HG03469 (cell line): ENCODE data around the gene FBXW4.

Experiments
- ATAC-seq: cut with Tn5 transposase; IDR thresholded peaks from one replicate; pipeline ENCODE4 v1.9.1; 2021; ENCODE audit warnings: mild to moderate bottlenecking, moderate library complexity, moderate number of reproducible peaks; ENCODE audit not compliant: unreplicated experiment

FBXW4 gene

GRCh38 chr10:101587725-101588653 is 107.0 kb downstream of the FBXW4 start, which contains the start of the genes DPCD and POLL:
Gene DPCD (plus strand): TSS chr10:101588321. CDS start chr10:101588337, 16 bp downstream.
Gene POLL (minus strand): TSS chr10:101588257. CDS start chr10:101587360, 897 bp downstream.
- peak; percentile 83 for ATAC-seq

DNA sequence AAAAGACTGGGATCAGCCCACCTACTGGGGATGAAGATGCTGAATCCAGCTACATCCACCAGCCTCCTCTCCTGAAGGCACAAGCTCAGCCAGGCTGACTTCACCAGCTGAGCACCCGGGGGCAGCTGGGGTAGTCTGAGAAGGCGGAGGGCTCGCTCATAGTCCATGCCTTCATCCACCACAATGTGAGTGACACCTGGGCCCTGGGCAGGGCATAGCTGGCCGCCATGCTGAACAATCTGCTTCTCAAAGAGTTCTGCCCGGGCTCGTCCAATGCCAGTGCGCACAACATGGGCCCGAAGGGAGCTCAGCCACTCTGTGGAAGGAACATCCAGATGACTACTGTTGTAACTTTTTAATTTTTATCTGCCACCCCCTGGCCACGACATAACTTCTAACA is 109.1 kb downstream of the FBXW4 start:
- ATAC-seq: no peak

- no peak for ATAC-seq
Observed at GRCh38 chr10:101580486-101581399, 114.2 kb downstream of the FBXW4 start.

- no peak for ATAC-seq
Observed at GRCh38 chr10:101579516-101579870, 115.5 kb downstream of the FBXW4 start.

DNA sequence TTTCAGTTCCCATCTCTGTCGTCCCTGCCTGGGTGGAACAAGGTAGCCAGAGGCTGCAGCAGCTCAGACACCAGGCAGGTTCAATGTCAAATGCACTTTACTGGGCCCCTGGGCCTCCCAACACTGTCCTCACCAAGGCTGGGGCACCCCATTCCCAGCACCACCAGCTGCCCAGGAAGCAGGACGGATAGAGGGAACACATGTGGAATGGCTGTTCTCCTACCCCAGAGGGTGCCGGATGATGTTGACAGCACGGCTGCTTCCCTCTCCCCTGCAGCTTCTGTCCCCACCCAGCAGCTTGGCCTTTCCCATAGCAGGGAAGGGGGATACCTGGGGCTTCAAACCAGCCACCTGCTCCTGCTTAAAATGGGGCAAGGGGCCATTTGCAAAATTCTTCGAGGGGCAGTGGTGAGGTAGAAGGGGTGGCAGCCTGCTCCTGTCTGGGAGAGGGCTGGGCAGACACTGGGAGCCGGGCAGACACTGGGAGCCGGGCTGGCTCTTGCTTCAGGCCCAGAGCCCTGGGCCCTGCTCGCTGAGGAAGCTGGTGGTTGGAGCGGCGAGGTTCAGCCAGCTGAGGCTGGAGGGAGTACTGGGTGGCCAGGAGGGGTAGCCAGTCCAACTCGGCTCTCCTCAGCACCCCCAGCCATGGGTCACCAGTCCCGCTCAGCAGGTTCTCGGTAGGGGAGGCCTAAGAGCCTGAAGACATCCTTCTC is 116.0 kb downstream of the FBXW4 start:
- ATAC-seq: no peak

GRCh38 chr10:101578192-101578591 is 116.8 kb downstream of the FBXW4 start:
- ATAC-seq: no peak

DNA sequence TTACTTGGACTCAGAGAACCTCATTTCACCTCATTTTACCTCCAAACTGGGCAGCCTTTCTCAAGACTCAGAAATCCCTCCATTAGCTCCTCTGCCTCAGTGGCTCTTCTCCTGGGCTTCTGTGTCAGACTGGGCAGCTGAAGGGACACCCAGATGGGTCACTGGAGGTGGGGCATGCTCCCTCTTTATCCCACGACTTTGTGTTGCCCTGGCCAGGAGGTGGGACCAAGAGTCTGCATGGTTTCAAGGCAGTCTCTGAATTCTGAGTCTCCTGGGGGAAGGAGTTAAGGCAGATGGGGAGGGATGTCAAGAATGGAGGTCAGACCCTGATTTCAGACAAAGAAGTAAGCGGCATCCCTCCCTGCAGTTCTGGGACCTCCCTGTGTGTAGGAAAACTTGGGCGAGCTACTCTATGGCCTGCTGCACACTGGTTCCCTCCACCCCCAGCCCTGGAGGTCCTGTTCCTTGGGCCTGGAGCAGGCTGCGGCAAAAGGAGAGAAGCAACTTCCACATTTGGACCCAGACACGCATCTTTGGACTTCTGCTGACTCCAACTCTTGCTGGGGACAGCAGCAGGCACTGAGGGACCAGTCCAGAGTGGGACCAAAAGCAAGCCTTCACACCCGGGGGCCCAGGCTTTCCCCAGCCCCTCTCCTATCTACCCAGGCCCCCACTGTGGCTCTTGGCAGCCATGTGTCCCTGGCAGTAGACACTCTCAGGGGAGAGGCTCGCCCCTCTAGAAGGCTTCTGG is 117.7 kb downstream of the FBXW4 start:
- ATAC-seq: no peak

DNA sequence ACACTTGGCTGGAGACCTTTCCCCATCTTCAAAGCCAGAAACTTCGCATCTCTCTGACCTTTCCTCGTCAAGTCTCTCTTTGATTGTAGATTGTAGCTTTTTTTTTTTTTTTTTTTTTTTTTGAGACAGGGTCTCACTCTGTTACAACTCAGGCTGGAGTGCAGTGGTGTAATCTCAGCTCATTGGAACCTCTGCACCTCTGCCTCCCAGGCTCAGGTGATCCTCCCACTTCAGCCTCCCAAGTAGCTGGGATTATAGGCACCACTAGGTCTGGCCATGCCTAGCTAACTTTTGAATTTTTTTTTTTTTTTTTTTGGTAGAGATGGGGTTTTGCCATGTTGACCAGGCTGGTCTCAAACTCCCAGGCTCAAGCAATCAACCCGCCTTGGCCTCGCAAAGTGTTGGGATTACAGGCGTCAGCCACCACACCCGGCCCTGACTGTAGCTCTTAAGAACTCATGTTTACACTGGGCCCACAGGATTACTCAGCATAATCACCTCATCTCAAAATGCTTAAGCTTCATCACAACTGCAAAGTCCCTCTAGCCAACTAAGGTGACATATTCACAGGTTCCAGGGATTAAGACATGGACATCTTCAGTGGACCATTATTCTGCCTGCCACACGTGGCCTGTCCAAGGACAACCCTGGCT is 118.6 kb downstream of the FBXW4 start:
- no peak for ATAC-seq

DNA sequence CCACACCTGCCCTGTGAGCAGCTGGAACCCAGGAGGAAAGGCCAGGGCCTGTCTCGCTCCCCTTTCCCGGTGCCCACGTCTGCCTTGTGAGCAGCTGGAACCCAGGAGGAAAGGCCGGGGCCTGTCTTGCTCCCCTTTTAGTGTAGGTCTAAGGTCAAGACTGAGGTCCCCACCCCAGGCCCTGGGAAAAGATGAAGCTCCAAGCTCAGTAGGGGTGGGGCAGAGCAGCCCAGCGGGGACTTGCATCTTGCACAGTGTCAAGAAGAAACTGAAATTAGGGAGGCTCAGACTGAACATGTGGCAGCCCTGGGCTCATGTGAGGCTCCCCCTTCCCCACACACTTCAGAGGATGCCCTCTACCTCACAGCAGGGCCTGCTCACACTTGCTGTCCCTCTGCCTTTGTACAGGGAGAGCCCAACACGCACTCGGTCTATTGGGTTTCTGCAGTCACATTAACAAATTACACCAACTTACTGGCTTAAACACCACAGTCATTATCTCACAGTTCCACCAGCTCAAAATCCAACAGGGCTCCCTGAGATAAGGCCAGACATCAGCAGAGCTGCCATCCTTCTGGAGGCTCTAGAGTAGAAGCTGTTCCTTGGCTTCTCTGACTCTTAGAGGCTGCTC is 119.3 kb downstream of the FBXW4 start:
- no peak for ATAC-seq

GRCh38 chr10:101575091-101575490 is 119.9 kb downstream of the FBXW4 start:
- no peak for ATAC-seq

DNA sequence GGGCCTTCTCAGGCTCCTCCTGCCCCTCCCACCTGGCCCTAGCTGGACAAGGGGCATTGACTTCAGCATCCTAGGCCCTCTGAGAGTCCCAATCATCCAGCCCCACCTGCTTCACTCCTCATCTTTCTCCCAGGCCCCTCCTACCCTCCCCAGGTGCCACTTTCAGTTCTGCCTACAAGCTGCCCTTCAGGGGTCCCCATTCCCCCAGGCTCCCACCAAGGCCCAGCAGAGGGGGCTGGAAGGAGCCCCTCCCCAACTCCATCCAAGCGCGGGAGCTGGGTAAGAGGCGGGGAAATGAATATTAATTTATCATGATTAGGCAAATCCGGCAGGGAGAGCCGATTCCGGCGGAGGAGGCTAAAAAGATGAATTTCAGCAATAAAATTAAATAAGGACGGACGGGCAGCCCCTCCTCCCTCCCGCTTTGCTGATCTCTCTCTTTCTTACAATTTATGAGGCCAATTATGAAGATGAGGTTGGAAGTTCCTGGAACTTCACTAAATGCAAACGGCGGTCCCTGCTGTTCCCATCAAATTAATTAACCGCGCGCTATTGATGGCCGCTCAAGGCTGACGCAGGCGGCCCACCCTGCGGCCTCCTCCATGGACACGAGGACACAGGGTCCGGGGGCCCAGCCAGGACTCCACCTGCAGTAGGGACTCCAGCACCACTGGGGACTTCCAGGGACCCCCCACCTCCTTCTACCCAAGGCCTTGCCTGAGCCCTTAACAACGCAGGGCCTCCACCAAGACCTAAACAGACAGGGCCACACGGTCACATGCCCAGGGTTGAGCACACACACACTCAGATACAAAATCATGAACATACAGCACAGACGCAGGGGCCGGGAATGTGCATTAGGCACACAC is 120.9 kb downstream of the FBXW4 start:
- no peak for ATAC-seq

GRCh38 chr10:101572785-101573184 is 122.2 kb downstream of the FBXW4 start:
- no peak for ATAC-seq

GRCh38 chr10:101572126-101572525 is 122.8 kb downstream of the FBXW4 start:
- no peak for ATAC-seq

GRCh38 chr10:101571271-101571925 is 123.6 kb downstream of the FBXW4 start:
- no peak for ATAC-seq

- ATAC-seq: no peak
Observed at GRCh38 chr10:101570428-101571270, 124.3 kb downstream of the FBXW4 start.

DNA sequence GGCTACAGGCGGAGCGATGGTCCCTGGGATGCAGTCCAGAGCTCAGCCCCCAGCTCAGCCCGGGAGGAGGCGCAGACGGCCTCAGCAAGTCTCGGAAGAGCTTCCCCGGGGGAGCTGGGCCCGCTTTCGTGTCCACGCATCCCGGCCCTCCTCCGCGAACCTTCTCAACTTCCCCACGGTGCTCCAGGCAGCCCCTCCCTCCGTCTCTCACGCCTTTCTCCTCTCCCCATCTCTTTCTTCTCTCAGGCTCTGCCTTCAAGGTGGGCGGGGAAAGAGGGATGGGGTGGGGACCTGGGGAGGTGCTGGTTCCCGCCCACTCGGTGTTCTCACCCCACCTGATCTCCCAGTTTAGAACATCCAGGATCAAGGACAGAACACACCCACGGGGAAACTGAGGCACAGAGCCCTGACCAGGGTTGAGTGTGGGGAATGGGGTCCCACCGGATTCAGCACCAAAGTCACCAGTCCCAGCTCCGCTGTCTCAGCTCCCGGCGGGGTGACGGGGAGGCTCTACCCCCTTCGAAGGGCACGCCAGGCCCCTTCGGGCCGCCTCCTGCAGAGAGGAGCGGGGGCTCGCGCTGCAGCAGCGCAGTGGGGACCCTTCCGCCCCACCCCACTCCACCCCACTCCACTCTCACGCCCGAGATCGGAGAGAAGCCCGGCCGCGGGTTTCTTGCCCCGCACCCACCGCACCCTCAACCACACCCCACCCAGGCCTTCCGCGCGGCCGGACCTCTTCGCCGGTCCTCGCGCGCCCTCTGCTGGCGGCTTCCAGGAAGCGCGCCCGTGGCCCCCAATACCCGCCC is 125.1 kb downstream of the FBXW4 start:
- ATAC-seq: no peak
